Endothelial cell of umbilical vein (primary cell): ENCODE measurements around the gene TUBB3. TPM values are rescaled to one million over a fixed set of nuclear protein-coding genes. Genes with fewer than 3 reads are reported as not detected.

ENCODE experiments used
- BruUV-seq: library from RNA; stranded (reverse); fragments of 400-500 nt; replicated peaks from 2 replicates; lab custom pipeline; 2021; lab: Mats Ljungman, UMichigan
- CTCF ChIA-PET: fragments of 300-600, 350-600 bp; sonication (Branson Sonifier 250); formaldehyde crosslinking; loops from one replicate; lab custom pipeline; 2021; ENCODE audit warnings: antibody characterized with exemption, inconsistent platforms; lab: Charles Lee
- POLR2A ChIA-PET: fragments of 300-600, 350-600 bp; sonication (Branson Sonifier 250); formaldehyde crosslinking; loops from one replicate; lab custom pipeline; 2021; ENCODE audit warnings: antibody characterized with exemption, inconsistent platforms; lab: Charles Lee
- DNase-seq: peaks from one replicate; pipeline ENCODE4 v3.0.0-alpha.2; 2011; ENCODE audit warnings: low read depth, low spot score
- FAIRE-seq: peaks from 2 replicates; lab custom pipeline; 2011; peaks lifted over from hg19 to GRCh38; lab: Jason Lieb, UNC
- H2AFZ ChIP-seq: 2 replicates; pipeline ENCODE4 v1.6.0; 2012; ENCODE audit warnings: low read depth, low read length, control low read depth, inconsistent platforms
- H3K27ac ChIP-seq: 2 replicates; pipeline ENCODE4 v1.5.1; 2011; ENCODE audit warnings: low read depth, mild to moderate bottlenecking, control low read depth, low read length, moderate library complexity; ENCODE audit not compliant: insufficient read depth
- H3K27me3 ChIP-seq, 2 experiments: 2 replicates each; pipeline versions ENCODE4 v1.6.0 to v1.6.1; 2011; ENCODE audit warnings: low read length in 2 of 2, mixed read lengths in 1 of 2; ENCODE audit not compliant: control insufficient read depth in 2 of 2, insufficient read depth in 2 of 2
- H3K36me3 ChIP-seq, 2 experiments: 2 replicates in 1 of 2; 3 replicates in 1 of 2; pipeline ENCODE4 v1.5.1; 2011; ENCODE audit warnings: low read length in 2 of 2, mild to moderate bottlenecking in 1 of 2, moderate library complexity in 1 of 2; ENCODE audit not compliant: control insufficient read depth in 2 of 2, insufficient read depth in 2 of 2; ENCODE audit errors: extremely low read depth in 1 of 2
- H3K4me1 ChIP-seq: 3 replicates; pipeline ENCODE4 v1.5.1; 2011; ENCODE audit warnings: mild to moderate bottlenecking, low read length; ENCODE audit not compliant: control insufficient read depth, insufficient read depth; ENCODE audit errors: extremely low read depth
- H3K4me2 ChIP-seq: 2 replicates; pipeline ENCODE4 v1.6.1; 2011; ENCODE audit warnings: low read length, control low read depth, mixed read lengths; ENCODE audit not compliant: insufficient read depth
- H3K4me3 ChIP-seq, 3 experiments: fragments of 200-600 bp in 1 of 3; sonication (generic), shearing (Covaris generic) in 1 of 3; replicated peaks in 1 of 3; 2 replicates each; pipeline ENCODE4 v1.5.1; 2011 to 2016; ENCODE audit warnings: control low read depth in 3 of 3, low read length in 3 of 3, mild to moderate bottlenecking in 2 of 3, inconsistent platforms in 1 of 3, low read depth in 1 of 3, moderate library complexity in 1 of 3; ENCODE audit not compliant: insufficient read depth in 1 of 3
- H3K79me2 ChIP-seq: 2 replicates; pipeline ENCODE4 v1.6.0; 2012; ENCODE audit warnings: low read length, inconsistent platforms; ENCODE audit not compliant: control insufficient read depth, insufficient read depth
- H3K9ac ChIP-seq: replicated peaks from 2 replicates; pipeline ENCODE3; 2011; ENCODE audit warnings: low read length, control low read depth; ENCODE audit not compliant: insufficient read depth; ENCODE audit errors: extremely low read depth
- H3K9me1 ChIP-seq: replicated peaks from 3 replicates; pipeline ENCODE4 v1.6.0; 2011; ENCODE audit warnings: mild to moderate bottlenecking, low read length; ENCODE audit not compliant: control insufficient read depth, insufficient read depth; ENCODE audit errors: extremely low read depth
- H3K9me3 ChIP-seq: replicated peaks from 2 replicates; pipeline ENCODE4 v1.5.1; 2012; ENCODE audit warnings: low read length, inconsistent platforms; ENCODE audit not compliant: control insufficient read depth, insufficient read depth
- H4K20me1 ChIP-seq: replicated peaks from 2 replicates; pipeline ENCODE3; 2011; ENCODE audit warnings: mild to moderate bottlenecking, low read length; ENCODE audit not compliant: control insufficient read depth, insufficient read depth; ENCODE audit errors: extremely low read depth
- CTCF ChIP-seq, 2 donors: IDR thresholded peaks; 1 replicate in 1 of 2; 2 replicates in 1 of 2; pipeline ENCODE4 v1.5.1; 2011; ENCODE audit warnings: low read length in 2 of 2, mild to moderate bottlenecking in 2 of 2, moderate library complexity in 2 of 2, control low read depth in 1 of 2, inconsistent platforms in 1 of 2, low read depth in 1 of 2; ENCODE audit not compliant: insufficient read depth in 1 of 2; ENCODE audit errors: extremely low read depth in 1 of 2
- EZH2 ChIP-seq: IDR thresholded peaks from 2 replicates; pipeline ENCODE4 v1.6.1; 2012; ENCODE audit warnings: borderline replicate concordance, low read depth, mild to moderate bottlenecking, moderate library complexity, low read length, inconsistent platforms; ENCODE audit not compliant: severe bottlenecking
- FOS ChIP-seq: IDR thresholded peaks from 2 replicates; pipeline ENCODE4 v1.6.1; 2011; ENCODE audit warnings: mild to moderate bottlenecking, low read length, moderate library complexity, borderline replicate concordance; ENCODE audit not compliant: insufficient read depth
- GATA2 ChIP-seq: IDR thresholded peaks from 2 replicates; pipeline ENCODE4 v1.7.0; 2011; ENCODE audit warnings: low read depth, mild to moderate bottlenecking, moderate library complexity, mixed read lengths, low read length; ENCODE audit not compliant: insufficient read length, insufficient read depth
- JUN ChIP-seq: IDR thresholded peaks from 2 replicates; pipeline ENCODE4 v1.6.1; 2011; ENCODE audit warnings: borderline replicate concordance, low read depth; ENCODE audit not compliant: insufficient read length, insufficient read depth
- MYC ChIP-seq: IDR thresholded peaks from one replicate; pipeline ENCODE4 v1.6.1; 2011; ENCODE audit warnings: mild to moderate bottlenecking, low read depth, low read length
- POLR2A ChIP-seq: IDR thresholded peaks from 2 replicates; pipeline ENCODE4 v1.6.1; 2012; ENCODE audit warnings: low read depth, mild to moderate bottlenecking, control low read depth, low read length
- POLR2AphosphoS5 ChIP-seq: IDR thresholded peaks from 2 replicates; pipeline ENCODE4 v1.6.1; 2012; ENCODE audit warnings: low read depth, mild to moderate bottlenecking, control low read depth, low read length, moderate library complexity; ENCODE audit not compliant: insufficient read depth
- dilution Hi-C: fragments of 300-500 bp; cut with MboI; formaldehyde crosslinking; loops from one replicate; pipeline ENCODE4 v1.15.0; 2019; ENCODE audit warnings: low sequenced_read_pairs; ENCODE audit not compliant: extremely low pct_ligation_motif_present
- intact Hi-C: fragments of 100-400 bp; cut with micrococcal nuclease; formaldehyde crosslinking; loops from one replicate; pipeline ENCODE4 v1.10.0; 2022
- polyA plus RNA-seq, 4 experiments: library from polyadenylated mRNA; depleted of rRNA in 3 of 4; stranded (reverse) in 3 of 4; unstranded in 1 of 4; fragments of >200 nt; gene quantifications; 2 replicates each; pipeline versions ENCODE4 v1.2.1 to v1.2.3, GENCODE V29; 2011 to 2012; ENCODE audit warnings: missing spikeins in 1 of 4
- total RNA-seq: library from RNA; stranded (reverse); gene quantifications from 2 replicates; pipeline ENCODE4 v1.2.3, GENCODE V29; 2021
- TF ChIP-seq, protein P1 (sequence below): IDR thresholded peaks from 2 replicates; pipeline ENCODE4 v1.6.1; 2011; ENCODE audit not compliant: insufficient read depth, insufficient read length

TUBB3 gene
- total and polyA plus RNA-seq, 2 donors (not counting 3 experiments of a cell fraction or from before 2014, with no cell fraction given): 170 to 215 TPM

DNA sequence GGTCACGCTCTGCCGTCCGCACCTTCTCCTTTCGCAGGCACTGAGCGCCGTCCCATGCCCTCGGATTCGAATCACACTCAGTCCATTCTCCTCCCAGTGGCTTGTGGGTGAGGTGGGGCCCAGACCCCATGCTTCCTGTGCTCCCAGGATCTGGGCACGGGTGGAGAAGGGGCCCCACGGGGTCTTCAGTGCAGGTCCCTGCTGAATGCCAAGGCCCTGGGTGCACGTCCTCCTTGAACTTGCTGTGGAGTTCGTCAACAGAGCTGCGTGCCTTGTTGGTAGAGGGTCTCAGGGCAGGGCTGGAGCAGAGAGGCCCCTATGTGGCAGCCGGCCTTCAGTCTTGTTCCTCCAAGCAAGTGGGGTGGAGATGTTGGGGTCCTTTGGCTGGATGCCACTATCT is 11.8 kb upstream of the TUBB3 start:
- BruUV-seq: no TSS peak
- dilution Hi-C loops (no loop called here), intact Hi-C loops (no loop called here)
- TF ChIP-seq JUN: no peak
- no peak for TF ChIP-seq CTCF (IDR thresholded peaks at IDR 0.05; ENCODE audit: extremely low read depth in 1 of 2, insufficient read depth in 1 of 2, low read depth in 1 of 2, low read length in 2 of 2)
- TF ChIP-seq POLR2A: no peak
- TF ChIP-seq EZH2: no peak
- TF ChIP-seq, protein P1, sequence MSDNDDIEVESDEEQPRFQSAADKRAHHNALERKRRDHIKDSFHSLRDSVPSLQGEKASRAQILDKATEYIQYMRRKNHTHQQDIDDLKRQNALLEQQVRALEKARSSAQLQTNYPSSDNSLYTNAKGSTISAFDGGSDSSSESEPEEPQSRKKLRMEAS: no peak
- TF ChIP-seq POLR2AphosphoS5: no peak
- no peak for TF ChIP-seq GATA2
- TF ChIP-seq MYC: no peak
- TF ChIP-seq FOS: no peak
- DNase-seq (no peak), FAIRE-seq (no peak)
- Histone ChIP-seq H3K4me1 (peaks cover 3% of the 10 kb centered on the region), H3K4me3 (no peak overlapping the region), H3K27ac (no peak overlapping the region), H3K4me2 (no peak overlapping the region), H3K9ac (no peak overlapping the region), H3K9me3 (no peaks in the 10 kb centered on the region), H2AFZ (no peak overlapping the region), H3K36me3 (peaks cover 6 to 29% of the 10 kb centered on the region in 2 experiments), H3K27me3 (no peaks in the 10 kb centered on the region), H3K9me1 (no peaks in the 10 kb centered on the region), H4K20me1 (no peaks in the 10 kb centered on the region), H3K79me2 (no peaks in the 10 kb centered on the region)
- CTCF ChIA-PET: interaction anchor here (1.7 kb wide), 1 partner anchor 12 kb away, joined by 11 read pairs; no protein-coding TSS in a partner anchor
- POLR2A ChIA-PET: no interaction called here
